Measurements from ENCODE around the gene TAGLN3.

The TAGLN3 gene

GRCh38 chr3:112048911-112049310, 50.2 kb downstream of the TAGLN3 start:
- DNase-seq (ENCODE audit: low spot score): no peak

DNA sequence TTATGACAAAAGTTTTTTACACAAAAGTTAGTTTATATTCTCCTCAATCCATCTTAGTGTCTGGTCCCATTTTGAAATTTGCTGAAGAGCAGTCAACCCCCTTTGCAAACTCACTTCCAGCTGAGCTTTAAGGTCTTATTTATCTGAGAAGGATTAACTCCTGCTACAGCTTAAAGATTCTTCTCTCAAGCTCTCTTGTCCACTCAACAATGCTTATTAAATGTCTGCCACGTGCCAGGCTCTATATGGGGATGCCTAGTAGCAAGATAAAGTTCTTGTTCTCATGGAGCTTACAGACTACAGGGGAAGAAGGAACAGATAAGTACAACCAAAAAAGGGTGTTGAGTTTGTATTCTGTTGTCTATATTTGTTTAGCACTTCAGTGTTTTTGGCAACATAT, 54.5 kb downstream of the TAGLN3 start:
- DNase-seq (ENCODE audit: low spot score): no peak

DNA sequence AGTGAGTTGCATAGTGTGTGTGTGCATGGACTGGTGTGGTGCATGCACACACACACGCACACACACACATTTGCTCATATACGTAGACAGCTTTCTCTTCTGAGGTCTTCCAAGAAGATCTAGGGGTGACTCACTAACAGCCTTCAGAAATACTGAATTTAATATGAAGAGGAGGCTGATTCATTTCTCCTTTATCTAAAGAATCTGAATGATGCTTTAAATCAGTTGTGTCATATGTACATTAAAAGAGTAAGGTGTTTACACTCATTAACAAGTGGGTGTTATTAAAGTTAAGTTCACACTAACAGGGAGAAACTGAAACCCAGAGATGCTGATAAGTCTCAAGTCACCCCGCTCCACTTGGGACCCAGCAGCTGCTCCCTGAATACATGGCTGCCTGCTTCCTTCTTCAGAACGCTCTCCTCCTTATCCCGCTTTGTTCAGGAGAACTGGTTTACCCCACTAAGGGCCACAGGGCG, 57.8 kb downstream of the TAGLN3 start:
- no peak for DNase-seq (ENCODE audit: low spot score)

- no peak for DNase-seq (ENCODE audit: low spot score)
These were observed 60.8 kb downstream of the TAGLN3 start for GRCh38 chr3:112059497-112059896.

- no peak for DNase-seq (ENCODE audit: low spot score)
These were observed 62.4 kb downstream of the TAGLN3 start for GRCh38 chr3:112061152-112061551.
